Caki2 (cell line): Measurements from ENCODE around the gene SPOUT1. TPM values are rescaled to one million over a fixed set of nuclear protein-coding genes. Genes with fewer than 3 reads are reported as not detected.
"Not testable (repeated sequence)": the region's sequence is repeated elsewhere in the genome, so short reads cannot be mapped to it uniquely, and the experiment has no call there.

ENCODE experiments used
- DNase-seq: peaks from one replicate; pipeline ENCODE4 v3.0.0-alpha.2; 2015; ENCODE audit warnings: low read depth
- in situ Hi-C: cut with HindIII; loops from 2 replicates; pipeline ENCODE4 v1.10.0; 2016; ENCODE audit warnings: low sequenced_read_pairs, low pct_unique_long_range_greater_than_20kb, mixed read lengths
- total RNA-seq: library from RNA; depleted of rRNA; stranded (reverse); fragments of >200 nt; shearing (Covaris generic); gene quantifications from 2 replicates; pipeline ENCODE4 v1.2.3, GENCODE V29; 2014; ENCODE audit warnings: low replicate concordance; rRNA removed

Gene SPOUT1
- total RNA-seq, 1 experiment from 2014 or later = 25.0 TPM

DNA sequence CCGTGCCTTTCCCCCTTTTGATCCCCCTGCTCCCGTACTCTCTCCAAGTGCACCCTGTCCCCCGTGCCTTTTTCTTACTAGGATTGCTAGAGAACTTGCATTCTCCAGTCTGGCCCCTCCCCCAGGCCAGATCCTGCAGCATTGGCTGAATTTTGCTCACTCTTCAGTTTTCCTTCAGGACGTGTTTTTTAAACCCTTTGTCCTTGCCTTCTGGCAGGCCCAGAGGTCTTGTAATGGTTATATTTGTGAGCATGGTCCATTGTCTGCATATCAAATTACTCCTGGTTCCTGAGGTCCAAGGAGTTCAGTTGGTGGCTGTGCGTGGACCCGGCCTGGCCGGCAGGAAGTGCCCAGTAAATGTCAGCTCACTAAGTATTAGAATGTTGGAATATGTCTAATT lies 41.9 kb downstream of the SPOUT1 start:
- in situ Hi-C loops = no loop called here
- DNase-seq = no peak

DNA sequence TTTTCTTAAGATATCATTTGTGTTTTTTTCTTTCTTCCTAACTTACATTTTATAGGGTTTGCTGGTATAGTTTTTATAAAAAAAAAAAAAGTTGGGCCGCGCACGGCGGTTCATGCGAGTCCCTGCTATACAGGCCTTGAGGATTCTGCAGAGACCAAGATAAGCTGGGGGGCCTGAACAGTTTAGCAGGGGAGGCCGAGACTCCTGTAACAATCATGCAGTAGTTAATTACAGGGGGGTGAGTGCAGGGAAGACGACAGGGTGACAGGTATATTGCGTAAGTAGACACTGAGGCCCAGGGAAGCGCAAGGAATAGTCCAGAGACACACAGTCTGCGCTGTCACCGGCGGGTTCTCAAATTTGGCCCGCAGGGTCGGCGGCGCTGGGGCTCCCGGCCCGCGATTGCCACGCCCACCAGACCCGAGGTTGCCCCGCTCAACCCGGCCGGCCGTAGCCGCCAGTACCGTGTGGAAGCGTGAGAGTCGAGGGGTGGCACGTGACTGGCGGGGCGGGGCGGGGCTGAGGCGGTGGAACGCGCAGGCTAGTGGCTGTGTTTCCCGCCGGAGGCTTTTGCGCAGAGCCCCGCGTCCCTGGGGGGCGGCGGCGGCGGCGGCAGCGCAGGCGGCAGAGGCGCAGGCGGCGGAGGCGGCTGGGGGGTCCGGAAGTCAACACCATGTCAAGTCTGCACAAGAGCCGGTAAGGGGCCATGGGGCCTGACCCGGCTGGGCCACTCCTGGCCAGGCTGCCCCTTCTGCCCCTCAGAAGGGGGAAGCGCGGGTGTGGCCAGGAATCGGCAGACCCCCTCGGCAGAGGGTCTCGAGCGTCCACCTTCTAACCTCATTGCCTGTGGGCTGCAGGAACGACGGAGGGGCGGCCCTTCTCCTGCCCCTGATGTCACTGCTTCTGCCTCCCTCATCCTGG lies 42.7 kb downstream of the SPOUT1 start, which contains the start of gene TBC1D13:
Gene TBC1D13 (plus strand): TSS at position 573 of the 921 bp plus-strand sequence. CDS start 101 bp downstream, at position 674.
- in situ Hi-C loops = no loop called here
- DNase-seq = peak; percentile 70

DNA sequence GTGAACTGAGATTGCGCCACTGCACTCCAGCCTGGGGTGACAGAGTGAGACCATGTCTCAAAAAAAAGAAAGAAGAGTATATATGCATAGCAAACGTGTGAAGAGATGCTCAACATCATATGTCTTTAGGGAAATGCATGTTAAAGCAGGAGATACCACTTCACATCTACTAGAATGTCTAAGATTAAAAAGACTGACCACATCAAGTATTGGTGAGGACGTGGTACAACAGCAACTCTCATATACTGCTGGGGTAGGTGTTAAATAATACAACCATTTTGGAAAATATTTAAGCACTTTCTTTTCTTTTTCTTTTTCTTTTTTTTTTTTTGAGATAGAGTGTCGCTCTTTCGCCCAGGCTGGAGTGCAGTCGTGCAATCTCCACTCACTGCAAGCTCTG lies 44.2 kb downstream of the SPOUT1 start:
- no peak for DNase-seq
- in situ Hi-C loops = no loop called here

DNA sequence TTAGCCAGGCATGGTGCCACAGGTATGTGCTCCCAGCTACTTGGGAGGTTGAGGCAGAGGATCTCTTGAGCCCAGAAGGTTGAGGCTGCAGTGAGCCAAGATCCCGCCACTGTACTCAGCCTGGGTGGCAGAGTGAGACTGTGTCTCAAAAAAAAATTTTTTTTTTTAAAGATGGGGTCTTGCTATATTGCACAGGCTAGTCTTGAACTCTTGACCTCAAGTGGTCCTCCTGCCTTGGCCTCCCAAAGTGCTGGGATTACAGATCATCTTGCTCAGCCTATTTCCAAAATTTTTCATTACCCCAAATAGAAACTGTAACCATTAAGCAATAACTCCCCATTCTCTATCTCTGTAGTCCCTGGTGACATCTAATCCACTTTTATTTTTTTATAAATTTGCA lies 46.9 kb downstream of the SPOUT1 start:
- in situ Hi-C loops = no loop called here
- no peak for DNase-seq

DNA sequence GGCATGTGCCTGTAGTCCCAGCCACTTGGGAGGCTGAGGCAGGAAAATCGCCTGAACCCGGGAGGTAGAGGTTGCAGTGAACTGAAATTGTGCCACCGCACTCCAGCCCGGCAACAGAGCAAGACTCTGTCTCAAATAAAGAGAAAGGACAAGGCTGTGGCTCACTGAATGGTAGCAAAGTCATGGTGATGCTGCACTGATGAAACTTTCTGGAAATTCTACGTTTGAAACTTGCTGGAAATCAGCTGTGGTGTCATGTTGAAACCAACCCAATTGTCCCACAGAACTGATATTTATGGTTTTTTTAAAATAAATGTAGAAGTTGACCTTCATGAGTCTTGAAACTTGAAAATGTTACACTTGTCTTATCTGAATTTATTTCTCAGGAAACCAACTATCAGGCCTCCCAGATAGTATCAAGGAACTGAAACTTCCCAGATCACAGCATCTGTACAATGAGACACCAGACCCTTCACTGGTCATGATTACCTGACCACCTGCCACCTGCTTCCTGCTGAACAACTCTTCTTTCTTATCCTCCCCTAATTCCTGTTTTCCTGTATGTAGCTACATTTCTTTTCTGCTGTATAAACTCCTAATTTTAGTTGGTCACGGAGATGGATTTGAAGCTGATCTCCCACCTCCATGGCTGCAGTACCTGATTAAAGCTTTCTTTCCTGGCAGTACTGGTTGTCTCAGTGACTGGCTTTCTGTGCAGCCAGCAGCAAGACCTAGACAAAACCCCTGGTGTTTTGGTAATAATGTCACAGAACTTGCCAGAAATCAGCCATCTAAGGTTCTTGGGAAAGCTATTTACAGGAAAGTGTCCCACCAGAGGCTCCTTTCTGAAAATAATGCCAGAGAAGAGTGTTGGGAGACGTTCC lies 48.2 kb downstream of the SPOUT1 start:
- in situ Hi-C loops = no loop called here
- no peak for DNase-seq

DNA sequence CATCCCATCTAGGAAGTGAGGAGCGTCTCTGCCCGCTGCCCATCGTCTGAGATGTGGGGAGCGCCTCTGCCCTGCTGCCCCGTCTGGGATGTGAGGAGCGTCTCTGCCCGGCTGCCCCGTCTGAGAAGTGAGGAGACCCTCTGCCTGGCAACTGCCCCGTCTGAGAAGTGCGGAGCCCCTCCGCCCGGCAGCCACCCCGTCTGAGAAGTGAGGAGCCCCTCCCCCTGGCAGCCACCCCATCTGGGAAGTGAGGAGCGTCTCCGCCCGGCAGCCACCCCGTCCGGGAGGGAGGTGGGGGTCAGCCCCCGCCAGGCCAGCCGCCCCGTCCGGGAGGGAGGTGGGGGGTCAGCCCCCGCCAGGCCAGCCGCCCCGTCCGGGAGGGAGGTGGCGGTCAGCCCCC lies 49.5 kb downstream of the SPOUT1 start:
- DNase-seq, in situ Hi-C loops: not testable (repeated sequence)

DNA sequence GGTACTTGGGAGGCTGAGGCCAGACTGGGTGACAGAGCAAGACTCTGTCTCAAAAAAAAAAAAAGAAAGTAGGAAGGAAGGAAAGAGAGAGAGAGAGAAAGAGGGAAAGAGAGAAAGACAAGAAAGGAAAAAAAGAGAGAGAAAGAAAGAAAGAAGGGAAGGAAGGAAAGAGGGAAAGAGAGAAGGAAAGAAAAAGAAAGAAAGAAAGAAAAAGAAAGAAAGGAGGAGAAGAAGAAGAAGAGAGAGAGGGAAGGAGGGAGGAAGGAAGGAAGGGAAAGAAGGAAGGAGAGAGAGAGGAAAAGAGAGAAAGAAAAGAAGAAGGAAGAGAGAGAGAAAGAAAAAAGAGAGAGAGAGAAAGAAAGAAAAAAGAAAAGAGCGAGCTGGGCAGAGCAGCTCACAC lies 54.8 kb downstream of the SPOUT1 start:
- no peak for DNase-seq
- in situ Hi-C loops = no loop called here

DNA sequence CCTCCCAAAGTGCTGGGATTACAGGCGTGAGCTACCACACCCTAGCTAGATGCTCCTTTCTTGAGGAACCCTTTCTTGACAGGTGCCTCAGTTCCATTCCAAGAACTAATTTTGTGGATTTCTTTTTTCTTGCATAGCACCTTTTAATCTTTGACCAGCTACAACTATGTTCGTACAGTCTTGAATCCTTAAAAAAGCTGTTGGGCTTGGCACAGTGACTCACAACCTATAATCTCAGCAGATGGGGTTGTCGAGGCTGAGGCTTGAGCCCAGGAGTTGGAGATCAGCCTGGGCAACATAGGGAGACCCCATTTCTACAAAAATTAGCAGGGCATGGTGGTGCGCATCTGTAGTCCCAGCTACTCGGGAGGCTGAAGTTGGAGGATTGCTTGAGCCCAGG lies 56.5 kb downstream of the SPOUT1 start:
- in situ Hi-C loops = no loop called here

DNA sequence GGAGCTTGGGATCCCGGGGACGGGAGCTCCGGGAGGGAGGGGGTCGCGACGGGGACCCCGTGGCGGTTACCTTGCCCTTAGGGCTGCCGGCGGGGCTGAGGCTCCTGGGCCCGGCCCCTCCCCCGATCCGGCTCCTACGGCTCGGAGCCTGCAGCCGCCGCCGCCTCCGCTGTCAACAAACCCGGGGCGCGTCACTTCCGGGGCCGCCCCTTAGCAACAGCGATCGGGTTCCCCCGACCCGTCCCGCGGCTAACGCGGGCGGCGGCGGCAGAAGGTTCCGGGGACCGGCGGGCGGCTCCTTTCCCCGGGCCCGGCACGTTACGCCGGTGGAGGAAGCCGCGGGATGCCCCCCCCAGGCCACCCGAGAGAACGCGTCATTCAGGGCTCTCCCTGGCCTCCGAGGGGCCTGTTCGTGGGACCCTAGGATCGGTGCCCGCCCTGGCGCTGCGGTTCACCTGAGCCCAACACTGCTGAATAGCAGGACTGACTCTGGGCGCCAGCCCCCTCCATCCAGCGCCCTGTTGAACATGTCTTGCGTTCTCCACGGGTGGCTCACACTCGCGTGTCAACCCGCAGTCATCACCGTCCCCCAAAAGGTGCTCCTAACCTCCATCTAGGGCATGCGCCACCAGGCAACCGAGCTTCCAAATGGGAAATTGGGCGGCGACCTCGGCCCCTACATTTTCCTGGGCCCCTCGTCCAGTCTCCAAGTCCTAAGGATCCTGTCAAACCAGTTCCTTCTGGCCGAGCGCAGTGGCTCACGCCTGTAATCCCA lies 57.7 kb downstream of the SPOUT1 start, which contains the start of gene ZER1:
Gene ZER1 (minus strand): TSS at position 183 of the 775 bp plus-strand sequence. CDS start 16,362 bp downstream, outside the sequence.
- peak; percentile 81 for DNase-seq
- in situ Hi-C loops = no loop called here

More for the DNA sequence above, 56.5 kb downstream of the SPOUT1 start:
- no peak for DNase-seq

DNA sequence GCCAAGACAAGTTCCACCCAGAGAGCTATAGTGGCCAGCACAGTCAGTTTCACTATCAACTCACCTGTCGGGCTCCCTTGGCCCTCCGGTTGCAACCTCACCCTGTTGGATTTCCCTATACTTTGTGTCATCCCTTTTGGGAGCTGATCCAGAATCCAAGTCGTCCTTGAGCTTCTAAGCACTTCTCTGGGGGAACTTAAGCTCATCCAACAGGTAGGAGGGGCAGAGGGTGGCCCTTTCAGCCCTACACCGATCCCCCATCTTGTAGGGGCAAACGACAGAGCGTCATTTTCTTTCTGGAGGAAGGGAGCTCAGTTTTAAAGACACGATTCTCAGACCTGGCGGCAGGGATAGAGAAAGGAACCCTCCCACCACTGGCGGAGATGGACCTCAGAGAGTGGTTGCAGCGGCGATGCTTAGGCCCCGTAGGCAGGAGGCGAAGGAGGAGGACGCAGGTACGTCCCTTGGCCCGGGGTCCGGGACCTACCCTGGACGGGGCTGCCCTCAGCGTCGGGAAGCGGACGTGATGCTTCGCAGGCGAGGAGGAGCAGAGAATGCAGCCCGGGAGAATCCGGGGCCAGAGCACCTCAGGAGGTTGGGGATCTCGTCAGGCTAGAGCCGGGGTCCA lies 58.4 kb downstream of the SPOUT1 start:
- peak; percentile 14 for DNase-seq
- in situ Hi-C loops = no loop called here

DNA sequence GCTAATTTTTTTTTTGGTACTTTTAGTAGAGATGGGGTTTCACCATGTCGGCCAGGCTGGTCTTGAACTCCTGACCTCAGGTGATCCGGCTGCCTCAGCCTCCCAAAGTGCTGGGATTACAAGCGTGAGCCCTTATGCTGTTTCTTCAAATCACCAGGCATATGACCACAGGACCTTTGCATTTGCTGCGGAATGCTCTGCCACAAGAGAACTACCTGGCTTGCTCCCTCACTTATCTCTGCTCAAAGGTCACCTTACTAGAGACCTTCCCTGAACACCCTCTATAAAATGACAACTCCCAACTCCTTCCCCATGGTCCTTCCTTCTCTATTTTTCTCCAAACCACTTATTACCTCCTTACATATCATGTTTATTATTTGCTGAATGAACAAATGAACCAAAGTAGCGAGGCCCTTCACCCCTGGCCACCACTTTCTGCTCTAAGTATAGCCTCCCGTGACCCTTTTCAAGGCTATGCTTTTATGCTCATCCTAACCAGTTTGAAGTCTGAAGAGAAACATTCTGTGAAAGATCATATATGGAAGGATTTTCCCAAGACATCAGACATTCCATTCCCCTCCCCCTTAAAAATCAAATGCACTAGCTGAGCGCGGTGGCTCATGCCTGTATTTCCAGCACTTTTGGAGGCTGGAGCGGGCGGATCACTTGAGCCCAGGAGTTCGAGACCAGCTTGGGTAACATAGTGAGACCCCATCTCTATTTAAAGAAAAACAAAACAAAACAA lies 59.1 kb downstream of the SPOUT1 start:
- in situ Hi-C loops = no loop called here
- no peak for DNase-seq

Other genes starting within 250 kb of the SPOUT1 start
- gene DYNC2I2, start 172.9 kb downstream of the SPOUT1 start, total RNA-seq = 188 and 218 TPM in 2 replicates
- 476 and 595 TPM in 2 replicates for gene SET, start 140.6 kb downstream of the SPOUT1 start, total RNA-seq
- gene PKN3, start 127.3 kb downstream of the SPOUT1 start, total RNA-seq = 9.3 and 10.9 TPM in 2 replicates
- gene ZDHHC12, start 105.7 kb downstream of the SPOUT1 start, total RNA-seq = 57.7 and 81.5 TPM in 2 replicates
- 4.7 and 16.5 TPM in 2 replicates for gene ZER1, start 57.9 kb downstream of the SPOUT1 start, total RNA-seq
- 2.4 and 3.9 TPM in 2 replicates for gene TBC1D13, start 42.5 kb downstream of the SPOUT1 start, total RNA-seq
- 15.5 and 28.4 TPM in 2 replicates for gene ENDOG, start 11.3 kb downstream of the SPOUT1 start, total RNA-seq
- 11.2 and 24.2 TPM in 2 replicates for gene KYAT1, start 52.2 kb upstream of the SPOUT1 start, total RNA-seq
- gene LRRC8A, start 52.3 kb upstream of the SPOUT1 start, total RNA-seq = 16.0 and 25.9 TPM in 2 replicates
- gene PHYHD1, start 91.2 kb upstream of the SPOUT1 start, total RNA-seq = not detected in 2 replicates
- gene DOLK, start 117.8 kb upstream of the SPOUT1 start, total RNA-seq = 25.6 and 28.3 TPM in 2 replicates
- gene NUP188, start 117.9 kb upstream of the SPOUT1 start, total RNA-seq = 19.6 and 22.3 TPM in 2 replicates
- gene SH3GLB2, start 198.5 kb upstream of the SPOUT1 start, total RNA-seq = 60.5 and 64.1 TPM in 2 replicates
- gene MIGA2, start 206.8 kb upstream of the SPOUT1 start, total RNA-seq = 3.5 and 10.1 TPM in 2 replicates